ENCODE results near the gene SLC17A1.

- TF ChIP-seq TAF1 (conservative IDR thresholded peaks at IDR 0.05) (no peak), MAX (IDR thresholded peaks at IDR 0.05) (no peak), CTCF (IDR thresholded peaks at IDR 0.05; ENCODE audit: low read depth, low read length, missing input control) (no peak), REST (IDR thresholded peaks at IDR 0.05) (no peak), YY1 (IDR thresholded peaks at IDR 0.05) (no peak), ZBTB33 (IDR thresholded peaks at IDR 0.05) (no peak)
Observed at GRCh38 chr6:25774120-25774715, 57.6 kb downstream of the SLC17A1 start.

Measured in liver (tissue), 3 donors.